Smooth muscle cell (in vitro differentiated cells): ENCODE measurements around the gene CCND3. TPM values are rescaled to one million over a fixed set of nuclear protein-coding genes. Genes with fewer than 3 reads are reported as not detected.

Experiments used
- DNase-seq: peaks from one replicate; lab custom pipeline; 2025; ENCODE audit not compliant: unreplicated experiment; lab: John Stamatoyannopoulos, UW
- H2AFZ ChIP-seq: fragments of 200-600 bp; sonication (generic); 2 replicates; pipeline ENCODE4 v1.6.0; 2016; ENCODE audit warnings: antibody characterized with exemption, low read depth, mild to moderate bottlenecking
- H3F3A ChIP-seq: fragments of 200-600 bp; sonication (generic); 2 replicates; pipeline ENCODE4 v1.6.0; 2017; ENCODE audit warnings: antibody characterized with exemption, low read depth
- H3K27ac ChIP-seq: fragments of 200-600 bp; sonication (generic); 2 replicates; pipeline ENCODE4 v1.5.1; 2016; ENCODE audit warnings: low read depth, mild to moderate bottlenecking
- H3K27me3 ChIP-seq: fragments of 200-600 bp; sonication (generic); 2 replicates; pipeline ENCODE4 v1.6.1; 2016; ENCODE audit warnings: low read depth, mild to moderate bottlenecking
- H3K36me3 ChIP-seq: fragments of 200-600 bp; sonication (generic); 2 replicates; pipeline ENCODE4 v1.5.1; 2016; ENCODE audit warnings: low read depth
- H3K4me1 ChIP-seq: fragments of 200-600 bp; sonication (generic); 2 replicates; pipeline ENCODE4 v1.5.1; 2016; ENCODE audit warnings: low read depth
- H3K4me2 ChIP-seq: fragments of 200-600 bp; sonication (generic); 2 replicates; pipeline ENCODE4 v1.6.0; 2016; ENCODE audit warnings: mild to moderate bottlenecking
- H3K4me3 ChIP-seq: fragments of 200-600 bp; sonication (generic); 2 replicates; pipeline ENCODE4 v1.5.1; 2016; ENCODE audit warnings: mild to moderate bottlenecking
- H3K79me2 ChIP-seq: fragments of 200-600 bp; sonication (generic); 2 replicates; pipeline ENCODE4 v1.6.0; 2016; ENCODE audit warnings: low read depth, mild to moderate bottlenecking
- H3K9ac ChIP-seq: fragments of 200-600 bp; sonication (generic); 2 replicates; pipeline ENCODE4 v1.6.0; 2016; ENCODE audit warnings: low read depth
- H3K9me3 ChIP-seq: fragments of 200-600 bp; sonication (generic); replicated peaks from 2 replicates; pipeline ENCODE4 v1.5.1; 2016; ENCODE audit warnings: low read depth
- H4K20me1 ChIP-seq: fragments of 200-600 bp; sonication (generic); 2 replicates; pipeline ENCODE4 v1.6.0; 2016; ENCODE audit warnings: low read depth
- CTCF ChIP-seq: fragments of 200-600 bp; sonication (generic); IDR thresholded peaks from 2 replicates; pipeline ENCODE4 v1.5.1; 2017; ENCODE audit warnings: borderline replicate concordance, mild to moderate bottlenecking, antibody characterized with exemption; ENCODE audit not compliant: insufficient read depth, poor library complexity, severe bottlenecking
- WGBS: methylation state at CpG from one replicate; pipeline ENCODE4 v1.1.7; 2016; ENCODE audit warnings: low lambda C conversion rate; 5-methylcytosine and 5-hydroxymethylcytosine counted together
- polyA plus RNA-seq: library from polyadenylated mRNA; unstranded; fragments of >200 nt; fragmentation: Nextera tagmentation; extraction: Ambion mirVana; gene quantifications from 2 replicates; pipeline ENCODE4 v1.2.1, GENCODE V29; 2016
- total RNA-seq: library from RNA; depleted of rRNA; stranded (reverse); fragments of >200 nt; gene quantifications from 2 replicates; pipeline ENCODE4 v1.2.3, GENCODE V29; 2014

Gene CCND3
- total and polyA plus RNA-seq, 2 experiments from 2014 or later, result 31.5 to 107 TPM

- no peaks in the 10 kb centered on the region for H3K36me3 ChIP-seq
- no peaks in the 10 kb centered on the region for H3K27me3 ChIP-seq
- H4K20me1 ChIP-seq, result peaks cover 15% of the 10 kb centered on the region
- H3K27ac ChIP-seq, result peak overlapping the region; percentile 86
- H3K9ac ChIP-seq, result peak overlapping the region; percentile 46
- H3F3A ChIP-seq, result peaks cover 20% of the 10 kb centered on the region
- no peak for TF ChIP-seq CTCF
- 49% methylated on average over 20 of the region's 20 CpGs for WGBS
- no peak for DNase-seq
- no peaks in the 10 kb centered on the region for H3K9me3 ChIP-seq
- H3K4me3 ChIP-seq, result peak overlapping the region; percentile 98
- peaks cover 14% of the 10 kb centered on the region for H3K79me2 ChIP-seq
- peak overlapping the region; percentile 98 for H3K4me2 ChIP-seq
- H2AFZ ChIP-seq, result peak overlapping the region; percentile 91
- peaks cover 24% of the 10 kb centered on the region for H3K4me1 ChIP-seq
These were observed 651 bp upstream of the CCND3 start for GRCh38 chr6:41942067-41942851.

DNA sequence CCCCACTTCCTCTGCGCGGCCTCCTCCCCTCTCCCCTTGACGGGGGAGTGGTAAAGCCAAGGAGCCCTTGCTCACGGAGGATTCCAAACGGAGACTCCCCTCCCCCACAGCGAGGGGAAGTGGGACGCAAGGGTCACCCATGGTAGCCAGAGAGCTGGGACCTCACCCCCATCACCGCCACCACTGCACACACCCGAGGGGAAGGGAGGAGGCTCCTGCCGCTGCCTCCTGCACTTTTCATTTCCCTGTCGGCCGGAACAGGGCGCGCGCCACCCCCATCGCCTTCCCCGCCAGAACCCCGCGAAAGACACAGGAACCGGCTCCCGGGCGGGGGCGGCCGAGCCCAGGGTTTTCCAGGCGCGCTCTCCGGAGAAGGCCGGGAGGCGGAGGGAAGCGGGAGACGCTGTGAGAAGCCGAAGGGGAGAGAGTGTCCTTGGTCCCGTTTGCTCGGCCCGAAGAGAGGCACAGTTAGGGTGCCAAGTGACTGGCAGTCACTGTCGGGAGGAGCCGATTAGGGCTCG, 789 bp downstream of the CCND3 start:
- peaks cover 28% of the 10 kb centered on the region for H4K20me1 ChIP-seq
- peak overlapping the region; percentile 92 for H2AFZ ChIP-seq
- peak; percentile 51 for DNase-seq
- WGBS, result 2% methylated on average over 34 of the region's 38 CpGs
- H3K9me3 ChIP-seq, result no peaks in the 10 kb centered on the region
- H3K27me3 ChIP-seq, result no peaks in the 10 kb centered on the region
- peak overlapping the region; percentile 68 for H3K9ac ChIP-seq
- H3K36me3 ChIP-seq, result no peaks in the 10 kb centered on the region
- H3K27ac ChIP-seq, result peak overlapping the region; percentile 57
- H3K4me2 ChIP-seq, result peak overlapping the region; percentile 98
- H3K79me2 ChIP-seq, result peaks cover 14% of the 10 kb centered on the region
- H3F3A ChIP-seq, result peaks cover 32% of the 10 kb centered on the region
- no peak for TF ChIP-seq CTCF
- peaks cover 24% of the 10 kb centered on the region for H3K4me1 ChIP-seq
- H3K4me3 ChIP-seq, result peak overlapping the region; percentile 98

DNA sequence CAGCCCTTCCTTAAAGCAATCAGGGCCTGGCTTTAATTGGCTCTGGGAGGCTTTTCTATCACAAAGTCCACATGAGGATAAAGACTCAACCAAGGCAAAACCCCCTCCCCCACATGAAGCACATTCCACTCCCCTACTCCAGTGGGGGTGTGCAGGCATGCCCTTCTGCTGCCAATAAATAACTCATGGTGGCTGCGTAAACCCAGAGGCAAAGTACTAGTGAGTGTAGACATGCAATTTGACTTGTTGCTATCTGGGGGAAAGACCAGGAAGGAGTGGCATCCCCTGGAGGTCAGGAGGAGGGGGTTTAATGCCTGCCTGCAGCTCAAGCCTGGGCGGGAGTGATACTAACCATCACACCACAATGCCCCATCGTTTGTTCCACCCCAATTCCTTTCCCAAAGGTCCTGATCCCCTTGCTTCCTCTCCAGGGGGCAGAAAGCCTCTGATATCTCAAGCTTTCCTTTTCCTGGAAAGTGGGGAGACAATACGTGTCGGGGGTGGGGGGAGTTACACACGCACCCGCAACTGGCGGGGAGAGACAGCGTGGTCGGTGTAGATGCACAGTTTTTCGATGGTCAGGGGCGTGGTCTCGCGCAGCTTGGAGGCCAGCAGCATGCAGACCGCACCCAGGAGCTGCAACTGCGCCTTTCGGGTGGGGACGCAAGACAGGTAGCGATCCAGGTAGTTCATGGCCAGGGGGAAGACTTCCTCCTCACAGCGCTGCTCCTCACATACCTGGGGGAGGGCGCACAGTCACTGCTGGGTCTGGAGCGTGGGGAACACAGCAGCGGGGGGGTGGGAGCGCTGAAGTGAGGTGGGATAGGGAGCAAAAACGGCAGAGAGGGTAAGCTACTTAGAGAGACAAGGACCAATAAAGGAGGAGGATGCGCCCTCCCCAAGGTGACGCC, 1.5 kb downstream of the CCND3 start:
- Histone ChIP-seq H3K9ac (peak overlapping the region; percentile 68), H3K9me3 (no peaks in the 10 kb centered on the region), H3K27ac (peak overlapping the region; percentile 30), H4K20me1 (peaks cover 34% of the 10 kb centered on the region), H3K36me3 (no peaks in the 10 kb centered on the region), H3F3A (peaks cover 38% of the 10 kb centered on the region), H3K27me3 (no peaks in the 10 kb centered on the region), H3K4me3 (peak overlapping the region; percentile 98), H2AFZ (peak overlapping the region; percentile 92), H3K4me1 (peaks cover 24% of the 10 kb centered on the region), H3K4me2 (peak overlapping the region; percentile 98), H3K79me2 (peaks cover 14% of the 10 kb centered on the region)
- WGBS, result 3% methylated on average over 24 of the region's 27 CpGs
- no peak for TF ChIP-seq CTCF
- peak; percentile 27 for DNase-seq
